Limb (tissue), 2 donors: Measurements from ENCODE around the gene MAFF.

ENCODE experiments used
- DNase-seq, 2 donors: peaks; one replicate each; pipeline ENCODE4 v3.0.0-alpha.2; 2016; ENCODE audit errors: extremely low spot score in 2 of 2

The MAFF gene

DNA sequence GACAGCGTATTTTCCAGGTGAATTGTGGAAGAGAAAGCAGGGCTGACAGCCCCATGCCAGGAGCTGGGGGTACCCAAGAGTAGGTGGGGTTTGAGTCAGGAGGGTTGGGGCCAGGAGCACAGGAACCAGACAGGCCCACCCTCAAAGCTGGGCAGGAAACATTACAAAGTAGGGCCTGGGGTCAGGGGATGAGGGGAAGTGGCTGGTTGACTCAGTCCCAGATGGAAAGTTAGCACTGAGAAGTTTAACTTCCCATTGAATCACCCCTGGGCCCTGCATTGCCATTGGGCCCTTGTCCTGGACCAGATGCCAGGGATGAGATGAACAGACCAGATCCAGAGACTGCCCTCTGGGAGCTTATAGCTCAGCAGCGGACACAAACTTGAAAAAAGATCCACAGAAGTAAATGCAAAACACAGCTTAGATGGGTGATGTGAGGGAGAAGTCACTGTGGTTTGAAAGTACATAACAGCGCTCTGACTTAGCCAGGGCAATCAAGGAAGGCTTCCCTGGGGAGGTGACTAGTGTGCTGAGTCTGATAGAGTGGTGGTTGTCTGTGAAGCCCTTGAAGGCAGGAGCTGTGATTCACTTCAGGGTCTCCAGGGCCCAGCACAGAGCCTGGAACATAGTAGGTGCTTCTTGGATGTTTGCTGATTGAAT lies 2.2 kb downstream of the MAFF start:
- no peak for DNase-seq

DNA sequence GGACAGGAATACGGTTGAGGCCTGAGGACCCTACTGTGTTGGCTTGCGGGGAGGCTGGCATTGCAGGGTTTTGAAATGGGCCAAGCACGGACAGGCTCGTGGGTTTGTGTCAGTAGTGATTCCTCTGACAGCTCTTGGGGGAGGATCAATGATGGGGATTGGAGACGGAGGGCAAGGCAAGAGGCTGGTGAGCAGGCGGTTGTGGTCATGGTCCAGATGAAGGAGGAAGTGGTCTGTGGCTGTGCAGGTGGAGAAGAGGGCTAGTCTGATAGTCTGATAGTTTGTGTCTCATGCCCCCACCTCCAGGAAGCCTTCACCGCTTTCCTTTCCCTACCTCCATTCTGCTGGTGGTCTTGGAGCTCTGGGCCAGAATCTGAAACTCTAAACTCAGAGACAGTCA lies 3.0 kb downstream of the MAFF start:
- DNase-seq: no peak

DNA sequence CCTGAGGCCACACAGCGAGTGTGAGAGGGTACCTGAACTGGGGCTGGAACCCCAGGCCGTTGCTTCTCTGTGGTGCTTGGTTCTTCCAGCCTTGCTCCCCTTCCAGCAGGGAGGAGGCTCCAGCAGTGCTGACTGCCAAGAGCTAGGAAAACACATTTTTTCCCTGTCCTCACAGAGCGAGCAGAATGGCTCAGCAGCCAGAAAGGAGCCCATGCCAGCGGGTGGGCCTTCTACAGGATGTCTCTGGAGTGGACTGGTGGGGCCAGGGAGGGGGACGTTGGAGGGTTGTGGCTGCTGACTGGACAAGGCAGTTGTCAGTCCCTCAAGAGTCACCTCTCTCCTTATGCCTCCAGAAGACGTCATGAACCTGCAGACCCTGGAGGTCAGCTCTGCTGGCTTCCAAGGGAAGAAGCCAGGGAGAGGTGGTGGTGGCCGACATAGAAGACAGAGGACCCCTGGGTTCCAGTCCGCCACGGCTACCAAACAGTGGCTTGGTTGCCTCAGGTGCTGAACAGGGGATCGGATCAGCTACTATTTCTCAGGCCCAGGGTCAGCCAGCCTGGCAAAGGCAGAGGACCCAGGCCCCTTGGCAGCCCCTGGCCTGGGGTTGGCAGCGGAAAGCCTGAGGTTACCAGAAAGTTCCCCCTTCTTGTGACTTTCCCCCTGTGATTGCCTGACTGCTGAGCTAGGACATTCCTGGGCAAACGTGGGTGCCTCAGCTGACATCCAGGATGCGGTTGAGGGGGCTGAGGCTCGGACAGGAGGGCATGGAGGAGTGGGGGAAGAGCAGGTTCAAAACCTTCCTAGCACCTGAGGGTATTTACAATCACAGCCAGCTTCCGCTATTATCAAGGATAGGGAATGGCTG lies 3.7 kb downstream of the MAFF start:
- peak; percentile 80 to 90 for DNase-seq

DNA sequence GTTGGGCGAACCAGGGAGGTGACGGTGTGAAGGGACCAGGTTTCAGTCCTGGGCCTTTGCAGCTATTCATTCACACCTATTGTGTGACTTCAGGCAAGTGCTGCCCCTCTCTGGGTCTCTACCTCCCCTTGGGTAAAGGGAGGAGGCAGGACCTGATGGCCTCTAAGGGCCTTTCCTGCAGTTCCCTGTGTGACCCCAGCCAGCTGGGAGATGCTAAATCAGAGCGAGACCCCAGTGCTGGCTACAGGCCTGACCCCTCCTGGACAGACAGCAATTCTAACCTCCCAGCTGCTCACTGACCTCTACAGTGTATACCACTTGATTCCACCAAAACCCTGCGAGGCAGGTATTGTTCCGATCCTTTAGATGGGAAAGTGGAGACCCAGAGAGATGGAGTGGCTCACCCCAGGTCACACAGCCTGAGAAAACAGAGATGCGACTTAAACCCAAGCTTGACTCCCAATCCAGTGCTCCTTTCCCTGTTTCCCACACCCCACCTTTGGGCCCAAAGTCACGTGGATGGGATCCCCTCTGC lies 6.2 kb downstream of the MAFF start:
- DNase-seq: no peak

DNA sequence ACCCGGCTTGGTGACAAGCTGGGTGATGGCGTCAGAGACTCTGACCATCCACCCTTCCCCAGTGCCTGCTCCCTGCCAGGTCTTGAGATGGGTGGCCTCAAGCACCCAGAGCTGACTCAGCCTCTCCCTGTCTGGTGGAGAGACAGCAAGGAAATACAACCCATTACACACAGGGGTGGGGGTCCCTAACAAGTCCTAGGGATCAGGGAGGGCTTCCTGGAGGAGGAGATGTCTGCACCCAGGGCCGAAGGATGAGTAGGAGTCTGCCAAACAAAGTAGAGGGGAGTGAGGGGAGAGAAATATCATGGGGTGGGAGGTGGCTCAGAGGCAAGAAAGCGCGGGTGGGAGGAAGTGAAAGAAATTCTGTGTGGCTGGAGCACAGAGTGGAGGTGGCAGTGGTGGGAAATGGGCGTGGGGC lies 6.8 kb downstream of the MAFF start:
- DNase-seq: no peak

DNA sequence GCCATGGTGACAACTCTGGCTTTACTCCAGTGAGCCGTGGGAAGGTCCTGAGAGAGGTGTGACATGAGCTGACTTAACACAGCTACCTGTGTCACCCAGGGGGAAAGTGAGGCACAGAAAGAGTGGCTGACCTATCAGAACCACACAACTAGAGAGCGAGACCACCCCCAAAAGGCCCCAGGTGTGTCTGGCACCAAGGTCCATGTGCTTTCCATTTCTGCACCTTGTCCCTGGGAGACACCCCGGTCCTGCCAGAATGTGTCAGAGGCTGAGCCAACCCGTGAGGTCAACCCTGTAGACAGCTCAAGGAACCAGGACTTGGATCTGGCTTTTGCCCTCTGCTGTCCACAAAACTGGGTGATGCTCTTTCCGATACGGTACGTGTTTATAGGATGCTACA lies 9.8 kb downstream of the MAFF start:
- DNase-seq: no peak

DNA sequence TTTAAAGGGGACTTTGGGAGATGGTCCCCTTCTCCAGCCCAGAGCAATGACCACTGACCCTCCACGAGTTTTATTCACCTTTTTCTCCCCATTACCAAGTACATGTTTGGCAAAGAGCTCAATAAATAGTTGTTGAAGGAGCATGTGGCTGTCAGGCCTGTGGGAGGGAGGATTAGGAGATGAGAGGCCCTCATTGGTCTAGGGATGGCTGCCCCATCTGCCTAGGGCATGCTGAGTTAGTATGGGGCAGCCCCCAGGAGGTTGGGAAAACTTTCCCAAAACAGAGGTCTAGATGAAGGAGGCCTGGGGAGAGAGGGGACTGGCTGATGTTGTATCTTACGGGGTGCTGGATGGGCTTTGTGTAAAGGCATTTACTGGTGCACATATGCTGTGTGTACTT lies 10.6 kb downstream of the MAFF start:
- no peak for DNase-seq

DNA sequence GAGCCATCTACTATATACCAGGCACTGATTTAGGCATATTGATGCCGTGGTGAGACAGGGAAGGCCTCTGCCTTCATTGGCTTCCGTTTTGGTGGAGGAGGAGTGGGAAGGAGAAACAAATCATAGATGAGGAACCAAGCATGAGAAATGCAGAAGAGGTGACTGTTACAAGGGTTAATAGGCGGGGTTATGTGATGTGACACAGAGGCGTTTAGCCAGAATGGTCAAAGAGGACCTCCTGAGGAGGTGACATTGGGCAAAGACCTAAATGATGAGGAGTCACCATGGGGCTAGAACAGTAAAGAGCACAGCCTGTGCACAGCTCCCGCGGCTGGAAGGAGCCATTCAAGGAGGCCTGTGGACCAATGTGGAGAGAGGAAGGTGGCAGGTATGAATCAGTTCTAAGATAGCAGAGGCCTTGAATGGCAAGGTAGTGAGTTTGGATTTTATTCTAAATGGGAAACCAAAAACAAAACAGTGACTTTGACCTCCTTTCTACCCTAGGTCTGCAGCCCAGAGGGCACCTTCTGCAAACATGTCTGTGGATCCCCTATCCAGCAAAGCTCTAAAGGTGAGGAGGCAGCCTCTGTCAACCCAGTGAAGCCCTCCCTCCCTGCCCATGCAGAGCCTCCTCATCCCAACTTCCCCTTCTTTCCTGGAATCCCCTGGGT lies 11.7 kb downstream of the MAFF start:
- DNase-seq: no peak

DNA sequence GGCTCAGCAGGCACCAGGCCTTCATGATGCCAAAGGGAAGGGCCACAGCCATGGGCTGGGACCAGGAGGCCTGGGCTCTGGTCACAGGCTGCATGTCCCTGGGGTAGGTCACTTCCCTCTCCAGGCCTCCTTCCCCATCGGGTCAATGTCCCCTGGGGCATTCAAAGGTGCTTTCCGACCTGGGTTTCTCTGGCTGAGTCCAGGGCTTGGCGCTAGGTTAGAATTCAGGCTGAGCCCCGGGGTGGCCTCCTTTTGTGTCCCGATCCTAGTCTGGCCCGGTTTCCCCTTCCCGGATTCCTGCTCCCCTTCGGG lies 12.2 kb downstream of the MAFF start:
- no peak for DNase-seq

DNA sequence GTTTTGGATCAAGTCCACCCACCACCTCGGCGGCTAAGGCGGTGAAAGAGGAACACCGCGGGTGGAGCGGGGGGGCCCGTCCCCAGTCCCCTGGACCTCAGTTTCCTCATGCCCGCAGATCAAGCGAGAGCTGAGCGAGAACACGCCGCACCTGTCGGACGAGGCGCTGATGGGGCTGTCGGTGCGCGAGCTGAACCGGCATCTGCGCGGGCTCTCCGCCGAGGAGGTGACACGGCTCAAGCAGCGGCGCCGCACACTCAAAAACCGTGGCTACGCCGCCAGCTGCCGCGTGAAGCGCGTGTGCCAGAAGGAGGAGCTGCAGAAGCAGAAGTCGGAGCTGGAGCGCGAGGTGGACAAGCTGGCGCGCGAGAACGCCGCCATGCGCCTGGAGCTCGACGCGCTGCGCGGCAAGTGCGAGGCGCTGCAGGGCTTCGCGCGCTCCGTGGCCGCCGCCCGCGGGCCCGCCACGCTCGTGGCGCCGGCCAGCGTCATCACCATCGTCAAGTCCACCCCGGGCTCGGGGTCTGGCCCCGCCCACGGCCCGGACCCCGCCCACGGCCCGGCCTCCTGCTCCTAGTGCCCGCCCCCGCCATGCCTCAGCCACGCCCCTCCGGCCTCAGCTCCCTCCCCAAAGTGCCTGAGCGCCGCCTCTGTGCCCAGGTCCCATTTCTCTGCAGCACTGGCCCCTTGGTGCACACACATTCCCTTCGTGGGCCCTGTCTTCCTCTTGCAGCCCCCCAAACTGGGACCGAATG lies 12.7 kb downstream of the MAFF start:
- peak; percentile 55 to 88 for DNase-seq

DNA sequence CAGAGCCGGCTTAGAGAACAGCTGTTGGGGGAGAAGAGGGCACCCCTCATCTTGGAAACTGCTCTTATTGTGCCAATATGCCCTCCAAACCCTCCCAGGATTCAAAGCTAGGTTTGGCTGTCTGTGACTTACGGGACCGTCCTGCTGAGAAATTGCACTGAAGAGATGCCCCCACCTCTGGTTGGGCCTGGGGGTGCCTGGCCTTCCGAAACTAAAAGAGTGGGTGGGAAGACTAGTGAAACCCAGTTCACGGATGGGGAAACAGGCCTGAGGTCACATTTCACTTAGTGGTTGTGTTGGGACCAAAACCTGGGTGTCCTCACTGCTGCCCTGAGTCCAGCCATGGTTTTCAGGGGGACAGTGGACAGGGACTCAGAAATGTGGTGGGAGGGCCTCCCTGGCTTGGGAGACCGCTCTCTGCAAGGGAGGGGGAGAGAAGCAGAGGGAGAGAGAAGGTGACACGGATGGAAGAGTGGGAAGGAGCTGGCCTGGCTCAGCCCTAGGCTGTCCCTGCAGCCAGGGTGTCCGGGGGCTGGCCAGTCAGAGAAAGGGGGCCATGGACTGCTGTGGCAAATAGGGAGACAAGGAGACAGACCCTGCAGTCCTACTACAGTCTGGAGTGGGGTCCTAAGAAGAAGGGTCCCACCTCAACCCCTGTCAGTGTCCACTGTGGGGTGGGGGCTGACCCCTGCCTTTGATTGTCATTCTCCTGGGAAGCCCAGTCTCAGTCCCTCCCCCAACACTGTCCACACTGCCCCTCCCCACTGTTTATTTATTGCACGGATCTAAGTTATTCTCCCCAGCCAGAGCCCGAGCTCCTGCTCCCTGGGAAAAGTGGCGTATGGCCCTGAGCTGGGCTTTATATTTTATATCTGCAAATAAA lies 13.6 kb downstream of the MAFF start:
- DNase-seq: no peak

DNA sequence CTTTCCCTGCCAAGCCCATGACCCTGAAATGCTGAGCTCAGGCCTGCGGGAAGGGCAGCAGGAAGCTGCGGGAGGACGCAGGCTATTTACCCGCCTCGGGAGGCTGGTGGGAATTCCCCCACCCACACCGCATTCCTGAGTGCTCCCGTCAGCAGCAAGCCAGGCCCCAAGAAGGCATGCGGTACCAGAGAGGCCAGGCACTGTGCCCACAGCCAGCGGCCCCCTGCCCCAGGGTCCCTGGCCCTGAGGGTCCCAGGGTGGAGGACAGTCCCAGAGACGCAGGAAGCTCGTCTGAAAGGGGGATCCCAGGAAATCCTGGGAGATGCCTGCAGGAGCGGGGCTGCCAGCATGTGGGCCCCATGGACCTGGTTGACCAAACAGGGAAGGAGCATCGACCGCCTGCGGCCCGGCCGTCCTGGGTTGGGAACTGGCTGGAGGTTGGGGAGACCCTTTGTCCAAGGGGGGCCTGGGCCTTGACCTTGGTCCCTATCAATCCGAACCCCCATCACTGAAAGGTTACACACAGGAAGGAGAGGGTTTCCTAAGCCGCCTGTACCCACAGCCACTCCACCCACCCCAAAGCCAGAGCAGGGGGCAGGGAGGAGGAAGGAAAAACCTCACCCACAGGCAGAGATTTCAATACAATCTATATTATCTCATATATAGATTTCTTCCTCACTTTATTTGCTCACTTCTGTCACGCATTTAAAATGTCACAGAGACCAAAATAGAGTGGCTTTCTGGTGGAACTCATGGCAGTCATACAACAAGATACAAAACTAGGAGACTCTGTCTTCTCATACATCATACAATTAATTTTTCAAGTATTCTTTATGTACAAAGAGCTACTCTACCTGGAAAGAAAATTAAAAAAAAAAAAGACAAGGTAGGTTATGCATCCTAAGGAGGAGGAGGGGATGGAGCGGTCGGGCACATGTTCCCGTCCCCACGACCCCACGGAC lies 17.1 kb downstream of the MAFF start:
- DNase-seq: peak; percentile 39 to 69

DNA sequence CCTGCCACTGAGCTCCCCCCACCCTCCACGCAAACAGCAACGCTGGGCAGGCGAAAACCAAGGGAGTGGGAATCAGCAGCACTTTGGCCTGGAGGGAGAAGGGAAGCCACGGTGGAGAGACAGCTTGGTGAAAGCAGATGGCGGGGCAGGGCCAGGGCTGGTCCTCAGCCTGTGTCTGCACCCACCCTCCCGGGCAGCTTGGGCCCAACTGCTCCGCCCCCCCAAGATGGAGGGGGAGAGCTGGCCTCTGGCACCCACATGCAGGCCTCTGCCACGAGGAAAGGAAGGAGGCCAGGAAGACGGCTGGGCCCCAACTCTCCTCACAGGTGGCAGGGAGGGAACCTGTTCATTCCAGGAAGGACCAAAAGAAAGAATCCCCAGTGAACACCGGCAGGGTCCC lies 17.8 kb downstream of the MAFF start:
- no peak for DNase-seq

DNA sequence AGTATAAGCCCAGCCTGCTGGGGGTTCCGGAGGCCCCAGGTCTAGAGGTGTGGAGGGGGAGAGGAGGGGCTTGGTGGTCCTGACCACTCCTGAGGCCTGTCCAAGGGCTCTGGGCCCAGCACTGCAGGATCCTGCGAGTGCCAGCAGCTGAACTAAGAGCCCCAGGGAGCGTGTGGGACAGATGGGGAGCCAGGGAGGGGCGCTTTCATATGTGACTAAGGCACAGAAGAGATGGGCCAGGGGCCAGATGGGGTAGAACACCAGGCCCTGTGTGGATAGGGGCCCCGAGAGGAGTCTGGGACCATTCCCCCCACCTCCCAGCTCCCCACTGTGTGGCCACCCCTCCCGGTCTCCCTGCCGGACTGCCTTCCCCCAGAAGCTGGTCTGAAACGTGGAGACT lies 18.4 kb downstream of the MAFF start:
- no peak for DNase-seq

DNA sequence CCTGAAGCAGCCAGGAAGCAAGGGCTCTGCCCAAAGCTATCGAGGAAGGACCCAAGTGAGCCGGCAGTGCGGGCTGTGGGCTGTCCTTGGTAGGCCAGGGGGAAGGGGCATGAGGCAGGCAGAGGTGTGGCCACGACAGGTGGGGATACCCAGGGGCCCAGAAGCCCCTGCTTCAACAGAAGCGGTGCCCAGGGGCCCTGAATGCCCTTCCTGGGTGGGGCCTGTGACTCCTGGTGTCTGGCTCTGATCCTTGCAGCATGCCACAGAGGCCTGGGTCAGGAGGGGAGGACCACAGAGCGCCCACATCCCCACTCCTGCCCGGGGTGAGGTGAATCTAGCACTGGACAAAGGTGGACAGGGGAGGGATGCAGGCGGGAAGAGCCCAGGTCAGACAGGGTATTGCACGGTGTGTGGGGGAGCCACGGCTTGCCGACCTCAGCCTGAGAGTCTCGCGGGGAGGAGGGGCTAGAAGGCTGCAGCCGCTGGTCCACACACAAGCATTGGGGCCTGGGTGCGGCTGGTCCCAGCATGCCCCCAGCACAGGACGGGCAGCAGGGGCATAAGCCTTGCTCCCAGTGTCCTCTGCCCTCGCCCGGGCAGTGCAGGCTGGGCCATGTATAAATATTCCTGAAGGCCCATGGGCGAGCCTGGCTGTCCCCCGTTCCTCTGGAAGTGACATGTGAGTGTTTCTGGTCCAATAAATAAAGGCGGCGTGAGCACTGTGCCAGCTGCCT lies 19.0 kb downstream of the MAFF start:
- DNase-seq: no peak

DNA sequence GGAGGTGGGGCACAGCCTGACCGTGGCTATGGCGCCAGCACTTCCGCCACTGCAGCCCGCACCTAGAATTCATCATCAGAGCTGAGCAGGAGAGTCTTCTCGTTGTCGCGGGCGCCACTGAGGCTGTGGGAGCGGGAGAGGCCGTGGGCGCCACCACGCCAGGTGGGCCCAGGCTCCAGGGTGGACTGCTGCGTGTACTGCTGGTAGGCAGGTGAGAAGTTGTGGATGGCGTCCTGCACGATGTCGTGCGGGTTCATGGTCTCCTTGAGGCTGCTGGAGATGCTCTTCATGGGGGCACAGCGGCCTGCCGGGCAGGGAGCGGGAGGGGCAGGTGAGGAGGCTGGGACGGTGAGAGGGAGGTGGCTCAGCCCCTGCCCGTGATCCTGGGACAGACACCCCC lies 19.6 kb downstream of the MAFF start:
- DNase-seq: no peak

DNA sequence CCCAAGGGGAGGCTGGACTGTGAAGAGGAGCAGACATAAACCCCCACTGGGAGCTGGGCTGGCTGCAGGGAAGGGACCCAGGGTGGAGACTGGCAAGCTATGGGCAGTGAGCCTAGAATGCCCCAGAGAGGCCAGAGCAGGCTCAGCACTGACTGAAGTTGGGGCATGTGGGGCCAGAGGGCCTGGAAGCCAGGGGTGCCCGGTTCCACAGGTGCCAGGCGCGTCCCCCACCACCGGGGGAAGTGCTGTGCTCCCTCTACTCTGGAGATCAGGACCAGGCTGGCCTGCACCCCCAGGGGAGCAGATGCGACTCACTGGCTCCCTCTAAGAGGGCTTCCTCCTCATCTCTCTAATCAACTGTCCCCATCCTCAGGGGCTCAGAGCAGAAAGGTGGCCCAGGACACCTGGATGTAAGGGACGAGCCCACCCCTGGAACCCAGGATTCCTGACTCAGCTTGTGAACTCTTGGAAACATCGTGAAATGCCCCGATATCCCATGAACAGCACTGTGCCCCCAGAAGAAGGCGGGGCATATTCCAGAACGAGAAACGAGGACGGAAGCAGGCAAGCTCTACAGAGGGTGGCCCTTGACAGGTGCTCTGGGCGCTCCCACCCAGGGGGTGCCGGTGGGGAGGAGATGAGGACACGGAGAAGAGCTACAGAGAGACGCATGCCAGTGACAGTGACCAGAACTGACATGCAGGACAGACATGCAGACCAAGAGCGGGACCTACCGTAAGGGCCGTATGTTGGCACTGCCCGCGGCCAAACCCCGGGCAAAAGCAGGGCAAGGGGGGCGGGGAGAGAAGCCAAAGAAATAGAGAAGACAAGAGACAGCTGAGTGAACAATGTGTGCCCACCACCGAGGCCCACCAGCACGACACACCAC lies 20.4 kb downstream of the MAFF start:
- DNase-seq: no peak

DNA sequence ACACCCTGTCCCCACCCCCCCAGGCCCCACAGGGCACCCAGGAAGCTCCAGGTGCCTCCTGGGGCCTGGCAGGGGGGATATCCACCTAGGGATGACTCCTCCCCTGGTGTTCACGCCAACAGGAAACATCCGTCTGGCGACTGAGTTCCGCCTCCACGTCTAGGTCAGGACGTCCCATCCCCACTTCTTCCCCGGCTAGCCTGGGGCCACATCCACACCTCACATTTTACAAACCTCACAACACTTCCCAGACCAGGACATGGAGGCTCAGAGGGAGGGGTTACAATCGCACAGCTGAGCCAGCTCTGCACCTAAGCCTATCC lies 21.0 kb downstream of the MAFF start:
- no peak for DNase-seq
